ENCODE measurements around the gene SEMA5A. TPM values are rescaled to one million over a fixed set of nuclear protein-coding genes. Genes with fewer than 3 reads are reported as not detected.

SEMA5A gene
- polyA plus RNA-seq, 1 donor (not counting 4 experiments of a cell fraction or from before 2014, with no cell fraction given), result 0.16 TPM

DNA sequence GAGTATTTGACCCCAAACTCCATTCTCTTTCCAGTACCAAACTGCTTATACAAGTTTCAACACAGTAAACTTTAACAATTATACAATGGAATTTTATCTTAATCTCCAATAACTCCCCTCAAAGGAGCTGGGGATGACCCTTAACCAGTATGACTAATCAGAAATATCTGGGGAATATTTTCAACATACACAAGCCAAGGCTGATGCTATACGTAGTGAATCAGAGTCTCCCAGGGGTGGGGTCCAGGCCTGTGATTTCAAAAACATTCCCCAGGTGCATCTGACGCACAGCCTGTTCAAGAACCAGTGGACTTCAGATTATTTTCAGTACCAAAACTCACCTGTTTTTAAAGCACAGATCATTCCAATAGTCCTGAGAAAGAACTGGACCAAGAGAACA lies 11.8 kb upstream of the SEMA5A start:
- Histone ChIP-seq H3K27me3 (ENCODE audit: control insufficient read depth, extremely low read depth, insufficient read depth, low read length) (no peaks in the 10 kb centered on the region), H3K4me1 (ENCODE audit: control insufficient read depth, extremely low read depth, insufficient read depth, low read length) (peaks cover 8% of the 10 kb centered on the region), H3K4me3 (ENCODE audit: control insufficient read depth in 2 of 3, extremely low read depth in 1 of 3, insufficient read depth in 2 of 3, low read depth in 1 of 3, low read length in 3 of 3) (no peak overlapping the region), H3K4me2 (ENCODE audit: control insufficient read depth, extremely low read depth, insufficient read depth, low read depth, low read length) (no peak overlapping the region), H3K9me3 (ENCODE audit: control insufficient read depth, low read depth, low read length) (no peaks in the 10 kb centered on the region), H3K9ac (ENCODE audit: control insufficient read depth, extremely low read depth, insufficient read depth, low read length) (no peak overlapping the region), H3K79me2 (ENCODE audit: control insufficient read depth, insufficient read depth, low read length) (no peaks in the 10 kb centered on the region), H4K20me1 (ENCODE audit: control insufficient read depth, extremely low read depth, insufficient read depth, low read length) (no peaks in the 10 kb centered on the region), H2AFZ (ENCODE audit: control insufficient read depth, low read length) (no peak overlapping the region), H3K27ac (ENCODE audit: control insufficient read depth, insufficient read depth, low read length) (no peak overlapping the region), H3K36me3 (ENCODE audit: control insufficient read depth in 2 of 2, extremely low read depth in 1 of 2, insufficient read depth in 2 of 2, low read length in 2 of 2) (no peaks in the 10 kb centered on the region), H3K9me1 (ENCODE audit: control insufficient read depth, extremely low read depth, insufficient read depth, low read length) (no peaks in the 10 kb centered on the region)
- no peak for TF ChIP-seq EZH2 (IDR thresholded peaks at IDR 0.05; ENCODE audit: low read length)
- FAIRE-seq, result no peak
- dilution Hi-C loops (cut with MboI; ENCODE audit: extremely low pct_ligation_motif_present, low sequenced_read_pairs), result no loop called here
- DNase-seq (ENCODE audit: low read depth, low spot score), result no peak

DNA sequence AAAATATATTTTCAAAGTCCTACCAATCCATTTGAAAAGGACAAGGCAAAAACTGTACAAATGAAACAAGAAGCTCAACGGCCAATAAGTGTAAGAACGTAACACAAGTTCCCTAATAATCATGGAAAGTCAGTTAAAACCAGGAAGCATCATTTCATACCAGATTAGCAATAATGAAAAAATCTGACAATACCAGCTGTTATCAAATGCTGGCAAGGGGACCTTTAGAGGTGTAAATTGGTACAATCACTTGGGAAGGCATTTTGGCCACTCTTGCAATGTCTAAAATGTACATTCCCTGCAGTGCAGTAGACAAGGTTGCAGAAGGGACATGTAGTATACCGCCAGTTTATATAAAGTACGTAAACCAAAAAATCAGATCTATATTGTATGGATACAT lies 10.1 kb upstream of the SEMA5A start:
- DNase-seq (ENCODE audit: low read depth, low spot score), result no peak
- Histone ChIP-seq H3K9ac (ENCODE audit: control insufficient read depth, extremely low read depth, insufficient read depth, low read length) (no peak overlapping the region), H3K4me2 (ENCODE audit: control insufficient read depth, extremely low read depth, insufficient read depth, low read depth, low read length) (no peak overlapping the region), H2AFZ (ENCODE audit: control insufficient read depth, low read length) (no peak overlapping the region), H3K4me1 (ENCODE audit: control insufficient read depth, extremely low read depth, insufficient read depth, low read length) (peaks cover 8% of the 10 kb centered on the region), H3K36me3 (ENCODE audit: control insufficient read depth in 2 of 2, extremely low read depth in 1 of 2, insufficient read depth in 2 of 2, low read length in 2 of 2) (peaks cover 4 to 8% of the 10 kb centered on the region in 2 experiments), H3K27me3 (ENCODE audit: control insufficient read depth, extremely low read depth, insufficient read depth, low read length) (no peaks in the 10 kb centered on the region), H3K4me3 (ENCODE audit: control insufficient read depth in 2 of 3, extremely low read depth in 1 of 3, insufficient read depth in 2 of 3, low read depth in 1 of 3, low read length in 3 of 3) (no peak overlapping the region), H3K79me2 (ENCODE audit: control insufficient read depth, insufficient read depth, low read length) (no peaks in the 10 kb centered on the region), H4K20me1 (ENCODE audit: control insufficient read depth, extremely low read depth, insufficient read depth, low read length) (no peaks in the 10 kb centered on the region), H3K9me1 (ENCODE audit: control insufficient read depth, extremely low read depth, insufficient read depth, low read length) (no peaks in the 10 kb centered on the region), H3K9me3 (ENCODE audit: control insufficient read depth, low read depth, low read length) (no peaks in the 10 kb centered on the region), H3K27ac (ENCODE audit: control insufficient read depth, insufficient read depth, low read length) (no peak overlapping the region)
- dilution Hi-C loops (cut with MboI; ENCODE audit: extremely low pct_ligation_motif_present, low sequenced_read_pairs), result no loop called here
- FAIRE-seq, result no peak
- TF ChIP-seq EZH2 (IDR thresholded peaks at IDR 0.05; ENCODE audit: low read length) (no peak), CTCF (optimal IDR thresholded peaks at IDR 0.05 in 1 of 3, IDR thresholded peaks at IDR 0.05 in 1 of 3, conservative IDR thresholded peaks at IDR 0.05 in 1 of 3; ENCODE audit: extremely low read depth in 1 of 3, insufficient read depth in 2 of 3, low read length in 3 of 3) (no peak)

DNA sequence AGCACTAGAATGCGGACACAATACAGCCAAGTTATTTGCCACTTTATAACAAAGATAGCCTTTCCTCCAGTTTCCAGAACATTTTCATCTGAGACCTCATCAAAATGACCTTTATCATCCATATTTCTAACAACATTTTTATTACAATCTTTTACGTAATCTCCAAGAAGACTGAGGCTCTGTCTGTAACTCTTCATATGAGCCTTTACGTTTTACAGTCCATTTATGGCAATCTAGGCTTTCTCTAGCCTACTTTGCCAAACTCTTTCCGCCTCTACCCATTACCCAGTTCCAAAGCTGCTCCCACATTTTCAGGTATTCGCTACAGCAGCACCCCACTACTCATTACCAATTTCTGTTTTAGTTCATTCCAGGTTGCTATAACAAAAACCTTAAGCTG lies 8.2 kb upstream of the SEMA5A start:
- Histone ChIP-seq H2AFZ (ENCODE audit: control insufficient read depth, low read length) (no peak overlapping the region), H3K4me1 (ENCODE audit: control insufficient read depth, extremely low read depth, insufficient read depth, low read length) (peaks cover 8% of the 10 kb centered on the region), H3K4me2 (ENCODE audit: control insufficient read depth, extremely low read depth, insufficient read depth, low read depth, low read length) (no peak overlapping the region), H3K9me1 (ENCODE audit: control insufficient read depth, extremely low read depth, insufficient read depth, low read length) (no peaks in the 10 kb centered on the region), H3K4me3 (ENCODE audit: control insufficient read depth in 2 of 3, extremely low read depth in 1 of 3, insufficient read depth in 2 of 3, low read depth in 1 of 3, low read length in 3 of 3) (no peak overlapping the region), H3K36me3 (ENCODE audit: control insufficient read depth in 2 of 2, extremely low read depth in 1 of 2, insufficient read depth in 2 of 2, low read length in 2 of 2) (peaks cover 11 to 17% of the 10 kb centered on the region in 2 experiments), H3K27me3 (ENCODE audit: control insufficient read depth, extremely low read depth, insufficient read depth, low read length) (no peaks in the 10 kb centered on the region), H3K27ac (ENCODE audit: control insufficient read depth, insufficient read depth, low read length) (no peak overlapping the region), H3K9ac (ENCODE audit: control insufficient read depth, extremely low read depth, insufficient read depth, low read length) (no peak overlapping the region), H3K79me2 (ENCODE audit: control insufficient read depth, insufficient read depth, low read length) (no peaks in the 10 kb centered on the region), H4K20me1 (ENCODE audit: control insufficient read depth, extremely low read depth, insufficient read depth, low read length) (no peaks in the 10 kb centered on the region), H3K9me3 (ENCODE audit: control insufficient read depth, low read depth, low read length) (no peaks in the 10 kb centered on the region)
- DNase-seq (ENCODE audit: low read depth, low spot score), result no peak
- TF ChIP-seq EZH2 (IDR thresholded peaks at IDR 0.05; ENCODE audit: low read length) (no peak), CTCF (optimal IDR thresholded peaks at IDR 0.05 in 1 of 3, IDR thresholded peaks at IDR 0.05 in 1 of 3, conservative IDR thresholded peaks at IDR 0.05 in 1 of 3; ENCODE audit: extremely low read depth in 1 of 3, insufficient read depth in 2 of 3, low read length in 3 of 3) (no peak)
- no peak for FAIRE-seq
- dilution Hi-C loops (cut with MboI; ENCODE audit: extremely low pct_ligation_motif_present, low sequenced_read_pairs), result no loop called here

All from keratinocyte (primary cell).